Occipital lobe (tissue), 2 donors: ENCODE results near the gene JAG2. TPM values are rescaled to one million over a fixed set of nuclear protein-coding genes. Genes with fewer than 3 reads are reported as not detected.

ENCODE experiments used
- DNase-seq: peaks from one replicate; lab custom pipeline; 2025; lab: John Stamatoyannopoulos, UW
- total RNA-seq: library from RNA; depleted of rRNA; stranded (reverse); fragments of >200 nt; gene quantifications from one replicate; pipeline ENCODE4 v1.2.3, GENCODE V29; 2014

The JAG2 gene
- 31.7 TPM for total RNA-seq

DNA sequence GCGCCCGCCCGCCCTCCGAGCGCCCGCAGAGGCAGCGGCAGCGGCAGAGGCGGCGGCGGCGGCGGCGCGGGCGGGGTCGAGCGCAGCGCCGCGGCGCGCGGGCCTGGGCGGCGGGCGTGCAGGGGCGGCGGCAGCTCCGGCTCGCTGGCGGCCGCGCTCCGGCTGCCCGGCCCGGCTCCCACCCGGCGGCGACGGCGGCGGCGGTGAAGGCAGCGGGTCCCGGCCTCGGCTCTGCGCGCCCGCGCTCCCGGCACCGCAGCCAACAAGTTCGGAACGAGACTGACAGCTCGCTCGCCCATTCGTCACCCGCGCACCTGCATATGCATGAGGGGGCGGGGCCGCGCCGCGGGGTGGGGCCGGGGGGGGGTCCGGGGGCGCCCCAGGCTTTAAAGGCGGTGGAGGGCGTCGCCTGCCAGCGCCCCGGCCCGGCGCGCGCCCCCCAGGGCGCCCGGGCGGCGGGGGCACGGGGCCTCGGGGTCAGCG is at the start of gene JAG2:
Gene JAG2 (minus strand): TSS at position 281 of the 483 bp plus-strand sequence. CDS start 356 bp downstream, outside the sequence.
- DNase-seq: peak; percentile 43

DNA sequence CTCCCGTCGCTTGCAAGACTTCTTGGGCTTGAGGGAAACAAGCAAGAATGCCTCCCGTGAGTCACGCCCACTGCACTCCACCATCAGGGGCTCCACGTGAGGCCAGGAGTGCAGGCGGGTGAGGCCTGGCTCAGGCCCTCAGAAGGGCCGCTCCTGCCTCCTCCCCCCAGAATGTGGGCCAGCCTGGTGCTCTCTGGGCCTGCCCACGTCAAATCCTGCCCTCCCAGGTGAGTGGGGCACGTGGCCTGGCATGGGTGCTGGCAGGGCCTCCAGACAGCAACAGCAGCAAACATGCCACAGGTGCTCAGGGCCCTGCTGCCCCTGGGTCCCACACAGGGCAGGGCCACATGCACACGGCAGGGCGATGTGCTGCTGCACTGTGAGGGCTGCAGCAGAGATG is 49.2 kb upstream of the JAG2 start:
- no peak for DNase-seq

DNA sequence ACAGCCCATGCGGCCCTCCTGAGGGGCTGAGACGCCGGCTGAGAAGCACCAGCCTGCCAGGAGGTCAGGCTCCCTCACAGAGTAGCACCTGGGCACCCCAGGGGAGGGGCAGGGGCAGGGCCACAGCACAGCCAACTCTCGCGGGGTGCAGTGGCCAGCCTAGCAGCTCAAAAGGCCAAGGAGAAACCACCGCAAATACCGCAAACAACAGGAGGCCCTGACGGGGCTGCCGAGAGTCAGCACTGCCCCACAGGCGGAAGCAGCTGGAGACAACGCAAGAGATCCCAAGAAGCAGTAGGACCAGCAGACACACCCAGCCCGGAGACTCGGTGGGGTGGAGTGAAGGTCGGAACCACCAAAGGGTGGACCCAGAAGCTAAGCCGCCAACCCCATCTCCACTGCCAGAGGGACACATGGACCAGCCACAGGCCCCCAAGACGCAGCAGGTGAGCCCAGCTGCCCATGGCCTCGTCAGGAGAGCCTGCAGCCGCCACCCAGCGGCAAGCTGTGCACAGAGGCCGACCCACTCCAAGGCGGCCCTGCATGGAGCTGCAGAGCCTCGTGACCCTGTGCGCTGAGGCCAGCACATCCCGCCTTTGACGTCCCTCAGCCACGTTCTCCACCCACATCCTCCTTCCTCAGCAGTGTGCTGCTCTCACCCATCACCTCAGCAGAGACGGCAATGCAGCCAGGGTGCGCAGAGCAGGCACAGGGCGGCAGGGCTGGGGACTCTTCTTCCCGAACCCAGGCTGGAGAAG is 48.1 kb upstream of the JAG2 start:
- no peak for DNase-seq

DNA sequence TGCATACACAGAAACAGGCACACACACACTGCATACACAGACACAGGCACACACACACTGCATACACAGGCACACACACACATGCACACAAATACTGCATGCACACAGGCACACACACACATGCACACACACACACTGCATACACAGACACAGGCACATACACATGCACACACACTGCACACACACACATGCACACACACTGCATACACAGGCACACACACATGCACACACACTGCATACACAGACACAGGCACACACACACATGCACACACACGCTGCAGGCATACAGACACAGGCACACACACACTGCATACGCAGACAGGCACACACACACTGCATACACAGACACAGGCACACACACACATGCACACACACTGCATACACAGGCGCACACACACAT is 47.0 kb upstream of the JAG2 start:
- no peak for DNase-seq

DNA sequence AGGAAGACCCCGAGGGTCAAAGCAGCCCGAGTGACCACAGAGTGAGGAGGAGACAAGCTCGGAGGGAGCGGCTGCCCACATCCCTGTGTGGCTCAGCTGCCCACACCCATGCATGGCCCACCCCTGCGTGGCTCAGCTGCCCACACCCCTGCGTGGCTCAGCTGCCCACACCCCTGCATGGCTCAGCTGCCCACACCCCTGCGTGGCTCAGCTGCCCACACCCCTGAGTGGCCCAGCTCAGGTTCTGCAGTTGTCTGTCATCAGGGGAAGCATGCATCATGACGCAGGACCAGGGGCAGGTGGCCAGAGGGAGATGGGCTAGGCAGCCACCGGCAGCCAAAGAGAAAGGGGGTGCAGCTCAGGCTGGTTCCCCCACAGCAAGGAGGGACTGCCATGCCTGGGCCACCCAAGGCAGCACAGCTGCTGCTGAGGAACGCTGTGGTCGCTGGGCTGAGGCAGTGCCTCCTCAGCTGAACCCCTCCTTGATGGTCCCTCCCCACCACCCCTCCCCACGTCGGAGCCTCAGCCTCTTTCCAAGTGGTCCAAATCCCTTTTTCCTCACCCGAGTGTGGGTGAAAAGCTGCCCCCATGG is 45.8 kb upstream of the JAG2 start:
- DNase-seq: no peak

DNA sequence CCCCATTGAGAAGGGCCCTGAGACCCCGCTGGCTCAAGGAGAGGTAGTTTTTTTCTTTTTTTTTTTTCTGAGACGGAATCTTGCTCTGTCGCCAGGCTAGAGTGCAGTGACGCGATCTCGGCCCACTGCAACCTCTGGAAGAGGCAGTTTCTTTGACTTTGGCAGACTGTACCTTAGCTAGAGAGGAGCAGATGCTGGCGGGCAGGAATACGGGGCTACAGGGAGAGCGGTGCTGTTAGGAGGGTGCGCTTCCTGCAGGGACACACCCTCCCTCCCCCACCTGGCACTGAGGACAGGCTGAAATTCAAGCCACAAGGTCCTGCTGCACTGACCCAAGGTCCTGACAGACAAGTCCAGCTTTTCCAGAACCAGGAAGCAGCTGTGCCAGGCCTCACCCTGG is 44.8 kb upstream of the JAG2 start:
- no peak for DNase-seq

DNA sequence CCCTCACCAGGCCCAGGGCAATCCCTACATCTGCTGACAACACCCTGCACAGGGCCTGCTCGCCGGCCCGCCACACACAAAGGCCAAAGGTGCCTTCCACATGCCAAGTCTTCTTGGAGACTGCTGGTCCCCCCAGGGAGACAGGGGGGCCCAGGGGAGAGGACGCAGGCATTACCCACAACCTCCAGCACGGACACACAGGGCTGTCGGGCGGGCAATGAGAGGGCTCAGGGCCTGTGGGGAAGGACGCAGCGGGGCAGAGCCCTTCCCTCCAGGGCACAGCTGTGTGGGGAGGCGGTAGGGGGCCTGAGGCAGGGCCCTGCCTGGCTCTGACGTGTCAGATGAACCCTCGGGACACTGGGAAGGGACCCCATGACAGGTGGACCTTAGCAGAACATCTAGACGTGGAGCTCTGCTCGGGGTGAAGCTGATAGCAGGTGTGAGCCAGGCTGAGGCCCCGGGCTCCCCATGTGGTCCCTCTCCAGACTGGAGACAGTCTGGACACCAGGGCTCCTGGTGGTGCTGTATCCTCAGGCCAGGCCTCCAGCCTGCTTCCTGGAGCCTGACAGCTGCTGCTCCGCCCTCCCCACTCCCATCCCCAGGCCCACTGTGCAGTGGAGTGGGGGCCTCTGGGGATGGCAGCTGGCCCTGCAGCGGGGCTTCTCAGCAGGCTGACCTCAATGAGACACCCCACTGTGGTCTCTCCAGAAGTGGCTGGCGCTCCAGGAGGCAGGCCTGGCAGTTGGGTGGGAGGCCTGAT is 44.1 kb upstream of the JAG2 start:
- DNase-seq: no peak

DNA sequence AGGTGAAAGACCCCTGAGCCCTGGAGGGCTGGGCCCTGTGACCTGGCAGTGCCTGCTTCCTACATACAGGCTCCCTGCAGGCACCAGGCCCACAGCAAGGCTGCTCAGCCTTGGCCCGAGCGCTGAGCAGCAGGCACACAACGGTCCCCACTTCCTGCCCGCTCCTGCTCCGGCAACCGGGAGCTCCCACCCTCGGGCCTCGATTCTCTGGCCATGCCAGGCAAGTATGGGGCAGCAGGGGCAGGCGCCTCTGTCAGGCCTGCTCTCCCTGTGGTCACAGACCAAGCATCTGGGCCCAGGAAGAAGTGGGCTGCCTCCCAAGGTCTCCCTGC is 43.1 kb upstream of the JAG2 start:
- DNase-seq: no peak

DNA sequence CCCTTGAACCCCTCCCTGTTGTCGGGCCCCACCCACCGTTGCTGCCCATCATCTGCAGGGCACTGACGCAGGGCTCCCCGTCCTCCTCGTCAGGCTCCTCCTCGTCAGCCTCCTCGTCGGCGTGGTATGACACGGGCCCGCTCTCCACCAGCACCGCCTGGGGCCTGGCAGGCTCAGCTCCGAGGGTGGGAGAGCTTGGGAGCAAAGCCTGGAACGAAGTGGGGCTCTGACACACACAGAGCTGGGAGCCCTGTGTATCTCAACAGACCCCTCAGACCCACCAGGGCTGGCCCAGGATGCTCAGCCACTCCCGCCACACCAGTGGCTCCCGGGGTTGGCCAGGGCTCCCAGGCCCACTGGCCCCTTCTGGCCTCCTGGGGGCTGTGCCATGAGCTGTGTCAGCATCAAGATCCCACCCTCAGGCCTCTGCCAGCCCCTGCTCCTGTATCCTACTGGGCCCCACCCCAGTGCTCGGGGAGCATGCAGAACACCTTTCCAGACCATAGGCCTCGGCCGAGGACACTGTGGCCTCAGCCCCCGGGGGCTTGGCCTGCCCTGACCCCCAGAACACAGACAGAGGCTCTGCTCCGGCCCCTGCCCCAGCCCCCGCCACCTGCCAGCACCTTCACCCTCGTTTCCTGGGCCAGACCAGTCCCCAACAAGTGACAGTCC is 42.6 kb upstream of the JAG2 start:
- DNase-seq: no peak

DNA sequence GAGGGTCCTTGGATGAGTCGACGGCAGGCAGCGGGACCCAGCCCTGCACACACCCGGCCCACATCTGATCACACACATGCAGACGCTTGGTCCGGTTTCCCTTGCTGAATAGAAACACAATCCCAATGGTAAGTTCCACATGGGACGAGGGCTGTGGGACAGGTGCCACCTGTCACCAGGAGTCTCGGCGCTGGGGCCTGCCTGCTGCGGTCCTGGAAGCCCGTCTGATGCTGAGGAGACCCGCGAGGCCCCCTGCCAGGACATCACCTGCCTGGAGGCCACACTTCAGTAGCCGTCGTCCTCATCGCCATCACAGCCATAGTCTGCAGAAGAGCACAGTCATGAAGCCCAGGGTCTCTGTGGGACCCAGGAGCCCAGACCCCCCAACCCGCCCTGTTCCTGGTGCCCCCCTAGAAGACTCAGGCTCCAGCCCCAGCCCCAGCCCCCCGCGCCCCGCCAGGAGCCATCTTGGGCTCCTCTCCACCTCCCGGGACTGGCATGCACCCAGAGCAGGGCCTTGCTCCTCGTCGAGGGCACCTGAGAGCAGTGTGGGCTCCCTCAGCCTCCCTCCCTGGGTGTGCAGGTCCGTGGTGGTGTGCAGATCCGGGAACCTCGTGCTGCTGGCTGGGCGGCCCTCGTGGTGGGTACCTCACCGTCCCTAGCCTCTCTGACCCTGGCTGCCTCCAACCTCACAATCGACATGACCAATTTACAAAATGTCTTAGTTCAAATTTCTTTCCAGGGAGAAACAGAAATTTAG is 41.9 kb upstream of the JAG2 start:
- DNase-seq: no peak

DNA sequence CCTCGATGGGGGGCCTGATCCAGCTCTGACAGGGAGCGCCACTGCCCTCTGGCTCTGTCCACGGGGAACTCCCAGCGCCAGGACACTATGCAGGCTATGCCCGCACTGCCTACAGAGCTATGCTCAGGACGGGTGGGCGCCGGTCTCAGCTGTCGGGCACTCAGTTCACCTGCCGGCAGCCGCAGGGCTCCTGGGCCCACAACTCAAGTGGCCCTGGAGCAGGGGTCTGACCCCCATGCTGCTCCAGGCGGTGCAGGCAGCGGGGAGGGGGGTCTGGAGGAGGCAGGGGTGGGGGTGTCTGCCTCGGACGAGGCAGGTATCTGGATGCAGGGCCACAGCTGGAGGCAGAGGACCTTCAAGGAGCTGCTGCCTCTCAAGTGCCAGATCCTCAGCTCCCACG is 41.1 kb upstream of the JAG2 start:
- DNase-seq: no peak

DNA sequence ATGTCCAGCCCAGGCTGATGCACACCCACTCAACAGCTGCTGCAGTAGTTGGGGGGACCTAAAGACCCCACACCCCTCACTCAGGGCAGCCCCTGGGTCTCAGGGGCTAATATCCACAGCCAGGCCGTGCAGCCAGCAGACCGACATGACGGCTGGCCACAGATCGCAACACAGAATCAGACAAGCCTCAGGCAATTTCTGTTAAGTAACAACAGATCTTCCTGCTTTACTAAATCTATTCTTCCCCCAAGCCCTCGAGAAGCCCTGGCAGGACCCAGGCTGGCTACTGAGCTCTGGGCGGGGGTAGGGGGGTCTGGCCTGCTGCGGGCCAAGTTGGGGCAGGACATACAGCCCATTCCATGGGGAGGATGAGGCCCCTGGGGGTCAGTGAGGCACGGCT is 40.5 kb upstream of the JAG2 start:
- DNase-seq: no peak

DNA sequence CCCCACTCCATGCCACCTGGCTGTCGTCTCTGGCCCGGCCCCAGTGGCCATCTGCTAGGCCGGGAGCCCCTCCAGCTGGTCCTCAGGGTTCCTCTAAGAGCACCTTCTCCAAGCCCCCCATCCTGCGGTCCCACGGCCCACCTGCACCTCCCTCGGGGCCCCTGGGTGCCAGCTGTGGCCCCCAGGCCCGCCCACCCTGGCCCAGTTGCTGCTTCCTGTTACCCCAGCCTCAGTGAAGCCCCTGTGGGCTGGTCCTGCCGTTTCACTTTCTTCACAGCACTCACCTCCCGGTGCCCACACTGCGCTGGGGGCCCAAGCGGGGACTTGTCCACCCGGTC is 40.1 kb upstream of the JAG2 start:
- no peak for DNase-seq

DNA sequence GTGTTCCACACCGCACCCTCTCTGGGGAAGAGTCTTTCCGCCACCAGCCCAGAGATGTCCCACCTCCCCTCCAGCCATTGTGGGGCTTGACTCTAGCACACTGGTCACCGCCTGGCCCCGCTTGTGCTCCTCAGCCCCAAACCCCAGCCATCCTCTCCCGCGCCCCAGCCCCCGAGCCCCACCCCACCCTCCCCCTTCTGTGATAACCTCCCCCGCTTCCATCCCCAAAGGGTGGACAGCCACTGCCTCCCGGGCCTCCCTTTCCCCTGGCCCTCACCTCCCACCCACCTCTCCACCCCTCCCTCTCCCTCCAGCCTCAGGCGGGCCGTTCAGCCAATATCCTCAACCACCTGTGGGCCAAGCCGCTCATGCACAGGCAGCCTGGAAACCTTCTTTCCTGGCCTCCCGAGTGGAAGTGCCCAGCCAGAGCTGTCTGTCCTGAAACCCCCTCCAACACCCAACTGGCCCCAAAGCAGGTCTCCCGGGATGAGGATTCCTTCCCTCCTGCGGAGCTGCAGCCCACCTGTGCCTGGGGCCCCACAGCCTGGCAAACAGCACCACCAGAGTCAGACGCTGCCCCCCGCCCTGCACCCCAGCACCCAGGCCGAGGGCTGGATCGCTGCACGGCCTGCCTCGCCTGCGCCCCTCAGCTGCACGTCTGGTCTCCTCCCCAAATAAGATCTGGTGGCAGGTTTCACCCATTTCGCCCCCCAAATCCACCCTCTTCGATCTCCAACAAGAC is 39.6 kb upstream of the JAG2 start:
- no peak for DNase-seq

DNA sequence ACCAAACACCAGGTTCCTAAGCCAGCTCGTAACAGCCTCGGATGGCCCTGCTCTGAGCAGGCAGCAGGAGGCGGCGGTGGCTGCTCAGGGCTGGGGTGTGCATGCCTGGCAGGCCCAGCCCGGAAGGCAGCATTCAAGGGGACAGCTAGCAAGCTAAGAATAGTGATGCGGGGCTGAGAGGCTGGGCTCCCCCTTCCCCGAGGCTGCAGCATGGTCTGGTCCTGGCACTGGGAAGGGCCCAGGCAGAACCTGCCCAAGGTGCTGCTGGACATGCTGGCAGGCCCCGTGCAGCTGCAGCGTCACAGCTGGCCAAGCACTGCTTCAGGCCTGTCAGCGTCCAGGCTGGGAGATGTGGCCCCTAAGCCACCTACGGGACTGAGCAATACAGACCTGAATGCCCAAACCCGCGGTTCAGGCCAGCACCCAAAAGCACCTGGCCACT is 38.9 kb upstream of the JAG2 start:
- DNase-seq: no peak

DNA sequence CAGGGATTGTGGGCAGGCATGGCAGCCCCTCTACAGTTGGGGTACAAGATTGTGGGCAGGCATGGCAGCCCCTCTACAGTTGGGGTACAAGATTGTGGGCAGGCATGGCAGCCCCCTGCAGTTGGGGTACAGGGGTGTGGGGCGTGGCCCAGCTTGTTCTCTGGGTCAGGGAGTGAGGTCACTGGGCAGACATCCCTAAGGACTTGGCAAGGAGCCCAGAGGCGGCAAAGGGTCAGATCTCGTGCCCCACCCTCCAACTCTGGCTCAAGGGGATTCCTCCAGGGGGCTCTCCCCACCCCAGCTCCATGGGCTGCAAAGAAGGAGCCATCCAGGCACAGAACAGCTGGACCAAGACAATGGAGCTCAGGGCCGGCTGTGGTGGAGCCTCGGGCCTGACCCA is 38.3 kb upstream of the JAG2 start:
- DNase-seq: no peak

DNA sequence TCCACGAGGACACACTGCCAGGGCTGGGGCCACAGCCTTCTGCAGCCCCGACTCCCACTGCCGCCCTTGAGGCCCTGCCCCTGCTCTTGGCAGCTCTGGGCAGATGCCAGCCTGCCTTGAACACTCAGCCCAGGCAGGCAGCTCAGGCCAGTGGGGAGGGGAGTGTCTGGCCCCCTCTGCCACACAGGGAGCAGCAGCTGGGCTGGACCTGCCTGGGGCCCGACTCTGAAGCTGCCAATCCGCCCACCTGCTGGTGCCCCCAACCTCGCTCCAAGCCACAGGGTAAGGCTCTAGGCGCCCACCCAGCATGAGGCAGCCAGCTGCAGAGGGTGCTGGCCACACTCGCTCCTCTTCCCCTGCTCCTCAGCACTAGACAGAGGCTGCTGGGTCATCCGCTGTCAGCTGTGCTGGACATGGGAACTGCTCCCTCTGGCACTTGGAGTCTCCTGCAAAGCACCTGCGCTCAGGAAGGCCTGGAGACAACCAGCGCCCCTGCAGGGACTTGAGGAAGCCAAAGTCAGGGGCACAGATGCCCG is 37.2 kb upstream of the JAG2 start:
- DNase-seq: no peak

DNA sequence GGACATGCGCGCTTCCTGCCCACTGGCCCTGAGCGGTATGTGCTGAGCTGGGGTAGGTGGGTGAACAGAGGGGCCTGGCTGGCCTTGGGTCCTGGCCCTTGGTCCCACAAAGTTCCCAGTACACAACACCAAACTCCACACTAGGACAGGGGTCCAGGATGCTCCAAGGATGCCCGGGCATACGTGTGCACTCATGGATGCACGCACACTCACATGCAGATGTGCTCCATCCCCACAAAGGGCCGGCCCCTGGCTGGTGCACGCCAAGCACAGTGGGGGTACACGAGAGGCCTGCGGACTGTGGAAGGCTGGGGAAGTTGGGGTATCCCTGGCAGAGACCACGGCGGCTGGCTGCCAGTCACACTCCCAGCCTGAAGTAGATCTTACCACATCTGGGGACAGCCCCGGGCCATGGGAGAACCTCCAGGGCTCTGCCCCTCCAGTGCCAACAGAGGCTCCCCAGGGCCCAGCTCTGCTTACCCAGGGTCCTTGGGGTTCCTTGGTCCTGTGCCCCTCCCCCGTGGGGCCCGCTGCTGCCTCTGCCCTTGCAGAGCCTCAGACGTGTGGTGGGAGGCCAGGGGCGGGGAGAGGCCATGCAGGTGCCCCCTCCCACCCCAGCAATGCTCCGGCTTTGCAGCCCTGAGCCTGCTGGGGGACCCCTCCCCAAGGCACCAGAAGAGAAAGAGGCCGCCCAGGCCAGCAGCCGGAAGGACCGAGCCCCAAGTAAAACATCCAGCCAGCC is 36.5 kb upstream of the JAG2 start:
- DNase-seq: no peak

DNA sequence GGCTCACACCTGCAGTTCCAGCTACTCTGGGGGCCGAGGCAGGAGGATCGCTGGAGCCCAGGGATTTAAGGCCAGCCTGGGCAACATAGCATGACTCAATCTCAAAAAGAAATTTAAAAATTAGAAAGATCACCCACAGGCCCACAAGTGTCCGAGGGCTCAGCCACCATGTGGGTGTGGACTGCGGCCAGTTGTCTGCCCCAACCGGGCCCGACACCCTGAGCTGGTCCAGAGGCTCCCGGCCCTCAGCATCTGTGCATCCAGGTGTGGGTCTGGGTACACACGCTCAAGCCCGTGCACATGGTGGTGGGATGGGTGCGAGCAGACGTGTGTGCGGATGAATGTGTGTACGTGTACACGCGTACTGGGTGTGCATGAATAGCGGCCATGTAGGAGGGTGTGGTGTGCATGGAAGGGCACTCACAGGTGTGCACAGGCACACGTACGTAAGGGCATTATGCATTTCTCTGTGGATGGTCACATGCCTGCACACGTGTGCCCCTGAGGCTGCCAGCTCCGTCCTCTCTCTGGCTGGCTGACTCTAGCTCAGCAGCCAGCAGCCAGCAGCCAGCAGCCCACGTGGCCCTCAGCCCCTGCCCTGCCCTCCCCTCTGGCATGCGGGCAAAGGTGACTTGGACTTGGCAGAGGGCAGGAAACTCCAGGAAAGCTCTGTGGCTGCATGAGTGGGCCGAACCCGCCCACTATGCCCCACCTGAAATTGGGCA is 35.8 kb upstream of the JAG2 start:
- peak; percentile 23 for DNase-seq
